Lower leg skin (tissue), 3 donors: ENCODE measurements around the gene TYW1.

Experiments used
- CTCF ChIP-seq, 3 donors: fragments of 450-650 bp; IDR thresholded peaks; one replicate each; pipeline ENCODE4 v1.5.1; 2016; ENCODE audit warnings: antibody characterized with exemption in 3 of 3, mild to moderate bottlenecking in 3 of 3, moderate library complexity in 2 of 3
- POLR2A ChIP-seq, 2 donors: fragments of 450-650 bp; IDR thresholded peaks; one replicate each; pipeline ENCODE4 v1.6.1; 2016 to 2017; ENCODE audit warnings: antibody characterized with exemption in 2 of 2, mild to moderate bottlenecking in 1 of 2, moderate library complexity in 1 of 2

- TF ChIP-seq CTCF (IDR thresholded peaks at IDR 0.05): no peak
- no peak for TF ChIP-seq POLR2A (IDR thresholded peaks at IDR 0.05)
Observed at GRCh38 chr7:66953044-66953427, 43.6 kb upstream of the TYW1 start.
